Adipocyte (in vitro differentiated cells): ENCODE data around the gene ODAD2.

Experiments
- DNase-seq: peaks from one replicate; pipeline ENCODE4 v3.0.0-alpha.2; 2015; ENCODE audit warnings: low read depth
- H3K27me3 ChIP-seq: replicated peaks from 2 replicates; pipeline ENCODE4 v1.7.0; 2013; ENCODE audit warnings: mild to moderate bottlenecking, low read length, moderate library complexity; ENCODE audit not compliant: control insufficient read depth, insufficient read depth
- H3K36me3 ChIP-seq: 2 replicates; pipeline ENCODE4 v1.7.0; 2013; ENCODE audit warnings: low read length, mild to moderate bottlenecking, moderate library complexity; ENCODE audit not compliant: control insufficient read depth, insufficient read depth, severe bottlenecking
- H3K4me1 ChIP-seq: 2 replicates; pipeline ENCODE4 v1.7.0; 2013; ENCODE audit warnings: mild to moderate bottlenecking, low read length, moderate library complexity; ENCODE audit not compliant: control insufficient read depth, insufficient read depth
- H3K4me3 ChIP-seq: 2 replicates; pipeline ENCODE4 v1.7.0; 2013; ENCODE audit warnings: mild to moderate bottlenecking, low read length, moderate library complexity
- H3K9ac ChIP-seq: 2 replicates; pipeline ENCODE4 v1.7.0; 2013; ENCODE audit warnings: mild to moderate bottlenecking, low read length, moderate library complexity
- H3K9me3 ChIP-seq: 2 replicates; pipeline ENCODE4 v1.7.0; 2013; ENCODE audit warnings: mild to moderate bottlenecking, low read length, moderate library complexity; ENCODE audit not compliant: control insufficient read depth

ODAD2 gene

GRCh38 chr10:27899058-27899457, 99.8 kb downstream of the ODAD2 start:
- Histone ChIP-seq H3K9ac (no peak overlapping the region), H3K4me3 (no peak overlapping the region), H3K27me3 (no peaks in the 10 kb centered on the region), H3K9me3 (peaks cover 3% of the 10 kb centered on the region), H3K36me3 (no peaks in the 10 kb centered on the region), H3K4me1 (no peaks in the 10 kb centered on the region)
- no peak for DNase-seq

GRCh38 chr10:27893358-27893954, 105.4 kb downstream of the ODAD2 start:
- DNase-seq: no peak
- H3K9ac ChIP-seq: no peak overlapping the region
- no peaks in the 10 kb centered on the region for H3K9me3 ChIP-seq
- no peaks in the 10 kb centered on the region for H3K4me1 ChIP-seq
- H3K27me3 ChIP-seq: no peaks in the 10 kb centered on the region
- no peaks in the 10 kb centered on the region for H3K36me3 ChIP-seq
- H3K4me3 ChIP-seq: no peak overlapping the region

GRCh38 chr10:27890971-27891370, 107.9 kb downstream of the ODAD2 start:
- no peaks in the 10 kb centered on the region for H3K36me3 ChIP-seq
- peaks cover 22% of the 10 kb centered on the region for H3K9me3 ChIP-seq
- no peak for DNase-seq
- no peak overlapping the region for H3K9ac ChIP-seq
- H3K27me3 ChIP-seq: no peaks in the 10 kb centered on the region
- H3K4me3 ChIP-seq: no peak overlapping the region
- H3K4me1 ChIP-seq: no peaks in the 10 kb centered on the region

- Histone ChIP-seq H3K36me3 (no peaks in the 10 kb centered on the region), H3K4me3 (no peak overlapping the region), H3K27me3 (no peaks in the 10 kb centered on the region), H3K4me1 (no peaks in the 10 kb centered on the region), H3K9me3 (peaks cover 23% of the 10 kb centered on the region), H3K9ac (no peak overlapping the region)
- no peak for DNase-seq
Observed at GRCh38 chr10:27889518-27889917, 109.4 kb downstream of the ODAD2 start.

GRCh38 chr10:27884185-27884641, 114.7 kb downstream of the ODAD2 start:
- Histone ChIP-seq H3K9ac (no peak overlapping the region), H3K36me3 (no peaks in the 10 kb centered on the region)
- DNase-seq: no peak

GRCh38 chr10:27878281-27878680, 120.6 kb downstream of the ODAD2 start:
- Histone ChIP-seq H3K4me3 (no peak overlapping the region), H3K36me3 (no peaks in the 10 kb centered on the region), H3K27me3 (no peaks in the 10 kb centered on the region), H3K4me1 (no peaks in the 10 kb centered on the region), H3K9ac (no peak overlapping the region), H3K9me3 (no peaks in the 10 kb centered on the region)
- no peak for DNase-seq

More at GRCh38 chr10:27884185-27884641, 114.7 kb downstream of the ODAD2 start:
- H3K4me3 ChIP-seq: no peak overlapping the region
- H3K27me3 ChIP-seq: no peaks in the 10 kb centered on the region
- peaks cover 23% of the 10 kb centered on the region for H3K9me3 ChIP-seq
- H3K4me1 ChIP-seq: no peaks in the 10 kb centered on the region

GRCh38 chr10:27865221-27865635, 133.7 kb downstream of the ODAD2 start:
- Histone ChIP-seq H3K4me3 (no peak overlapping the region), H3K4me1 (no peaks in the 10 kb centered on the region), H3K36me3 (no peaks in the 10 kb centered on the region), H3K9me3 (no peaks in the 10 kb centered on the region), H3K9ac (no peak overlapping the region), H3K27me3 (no peaks in the 10 kb centered on the region)
- DNase-seq: peak; percentile 34

GRCh38 chr10:27861781-27862180, 137.1 kb downstream of the ODAD2 start:
- no peaks in the 10 kb centered on the region for H3K4me1 ChIP-seq
- no peak overlapping the region for H3K4me3 ChIP-seq
- peaks cover 3% of the 10 kb centered on the region for H3K27me3 ChIP-seq
- no peak overlapping the region for H3K9ac ChIP-seq
- DNase-seq: no peak
- no peaks in the 10 kb centered on the region for H3K36me3 ChIP-seq
- no peaks in the 10 kb centered on the region for H3K9me3 ChIP-seq

- peaks cover 3% of the 10 kb centered on the region for H3K27me3 ChIP-seq
- H3K36me3 ChIP-seq: no peaks in the 10 kb centered on the region
- no peak for DNase-seq
- H3K9ac ChIP-seq: no peak overlapping the region
- H3K4me1 ChIP-seq: no peaks in the 10 kb centered on the region
- no peaks in the 10 kb centered on the region for H3K9me3 ChIP-seq
- no peak overlapping the region for H3K4me3 ChIP-seq
Observed at GRCh38 chr10:27857616-27858015, 141.3 kb downstream of the ODAD2 start.

- H3K9ac ChIP-seq: no peak overlapping the region
- no peak overlapping the region for H3K4me3 ChIP-seq
- H3K4me1 ChIP-seq: no peaks in the 10 kb centered on the region
- H3K27me3 ChIP-seq: peaks cover 4% of the 10 kb centered on the region
- H3K9me3 ChIP-seq: no peaks in the 10 kb centered on the region
- DNase-seq: no peak
- H3K36me3 ChIP-seq: no peaks in the 10 kb centered on the region
Observed at GRCh38 chr10:27844223-27844622, 154.7 kb downstream of the ODAD2 start.

GRCh38 chr10:27838901-27839300, 160.0 kb downstream of the ODAD2 start:
- Histone ChIP-seq H3K9ac (no peak overlapping the region), H3K27me3 (peaks cover 7% of the 10 kb centered on the region), H3K4me1 (no peaks in the 10 kb centered on the region), H3K9me3 (no peaks in the 10 kb centered on the region), H3K4me3 (no peak overlapping the region), H3K36me3 (no peaks in the 10 kb centered on the region)
- no peak for DNase-seq

- peak; percentile 25 for DNase-seq
- Histone ChIP-seq H3K9me3 (no peaks in the 10 kb centered on the region), H3K9ac (no peak overlapping the region), H3K4me1 (no peaks in the 10 kb centered on the region), H3K4me3 (no peak overlapping the region), H3K27me3 (peaks cover 7% of the 10 kb centered on the region), H3K36me3 (no peaks in the 10 kb centered on the region)
Observed at GRCh38 chr10:27838361-27838760, 160.5 kb downstream of the ODAD2 start.
